ENCODE data around the gene NUTM2F. TPM values are rescaled to one million over a fixed set of nuclear protein-coding genes. Genes with fewer than 3 reads are reported as not detected.

The NUTM2F gene
- total RNA-seq, 2 experiments from 2014 or later = not detected

Other genes starting within 250 kb of the NUTM2F start
- gene PTPDC1, start 244.2 kb downstream of the NUTM2F start, total RNA-seq = 1 to 10 TPM; 4.2 to 4.4 TPM
- gene ZNF169, start 69.3 kb downstream of the NUTM2F start, total RNA-seq = 1 to 10 TPM; 5.7 to 6.0 TPM
- gene PCAT7, start 226.4 kb upstream of the NUTM2F start, total RNA-seq = not detected